ENCODE results near the gene EID3. TPM values are rescaled to one million over a fixed set of nuclear protein-coding genes. Genes with fewer than 3 reads are reported as not detected.
A peak's percentile ranks its signal among the peaks of the same experiment; 100 is the strongest.

The EID3 gene
- total and polyA plus RNA-seq, 10 of the 15 experiments (the other 5 are each of a cell fraction or from before 2014, with no cell fraction given), result 0.92 to 7.0 (median 4.3) TPM

DNA sequence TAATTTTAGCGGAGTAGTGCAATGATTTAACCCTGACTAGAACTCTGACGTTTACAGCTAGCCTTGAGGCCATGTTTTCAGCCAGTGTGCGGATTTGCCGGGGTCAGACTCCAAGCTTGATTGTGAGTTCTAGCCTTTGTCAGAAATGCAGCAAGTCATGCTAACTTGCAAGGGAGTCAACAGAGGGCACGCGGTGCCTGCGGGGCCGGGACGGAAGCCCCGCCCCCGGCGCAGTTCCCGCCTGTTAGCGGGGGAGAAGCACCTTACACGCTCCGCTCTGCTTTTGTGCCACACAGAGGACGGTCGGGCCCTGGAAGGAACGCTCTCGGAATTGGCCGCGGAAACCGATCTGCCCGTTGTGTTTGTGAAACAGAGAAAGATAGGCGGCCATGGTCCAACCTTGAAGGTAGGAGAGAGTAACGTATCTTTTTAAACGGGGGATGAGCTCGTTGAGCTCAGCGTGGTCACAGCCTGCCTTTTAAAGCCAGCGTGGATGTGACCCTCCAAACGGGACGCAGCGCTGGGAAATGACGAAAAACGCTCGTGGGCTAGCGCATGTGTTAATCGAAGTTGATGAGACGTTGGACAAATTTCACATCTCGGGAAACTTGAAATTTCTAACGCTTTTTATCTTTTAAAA, 14.8 kb upstream of the EID3 start (continued):
- TF ChIP-seq ZBTB40 (IDR thresholded peaks at IDR 0.05; ENCODE audit: borderline replicate concordance) (no peak; the same call in 1 of the 2 replicates), IKZF1 (conservative IDR thresholded peaks at IDR 0.05) (peak; percentile 62; the same call in 1 of the 2 replicates)

GRCh38 chr12:104290320-104290719, 13.2 kb upstream of the EID3 start:
- no peak overlapping the region for H3K4me3 ChIP-seq
- DNase-seq (ENCODE audit: low read depth, low spot score) (no peak), FAIRE-seq (no peak), ATAC-seq (no peak)
- BruUV-seq (replicated peaks), result no TSS peak
- no peak overlapping the region for H3K27ac ChIP-seq (ENCODE audit: control insufficient read depth, insufficient read depth)
- CTCF ChIA-PET, result interaction anchor here (0.6 to 1.1 kb wide), 3 partner anchors 13 to 30 kb away, joined by 3 to 4 read pairs (median 3); partner anchors contain the start of gene EID3
- POLR2A ChIA-PET, result interaction anchor here (1.0 to 4.7 kb wide), 2 partner anchors 13 to 153 kb away, joined by 3 to 42 read pairs; partner anchors contain the start of genes EID3 and NFYB
- H3K27me3 ChIP-seq (replicated peaks in 1 of 2; ENCODE audit: control insufficient read depth in 2 of 2, insufficient read depth in 2 of 2, low read length in 1 of 2), result no peaks in the 10 kb centered on the region
- H3K9ac ChIP-seq (ENCODE audit: control insufficient read depth, insufficient read depth, low read length), result no peak overlapping the region
- H3K4me1 ChIP-seq (ENCODE audit: control insufficient read depth, insufficient read depth, low read length), result peaks cover 8% of the 10 kb centered on the region
- H3K79me2 ChIP-seq (ENCODE audit: control insufficient read depth, insufficient read depth, low read length), result peaks cover 65% of the 10 kb centered on the region
- no peaks in the 10 kb centered on the region for H3K9me3 ChIP-seq (replicated peaks; ENCODE audit: control insufficient read depth, insufficient read depth, low read length)
- intact Hi-C loops (cut with micrococcal nuclease; ENCODE audit: unreplicated experiment), result no loop called here
- peaks cover 5 to 17% of the 10 kb centered on the region in 2 experiments for H3K36me3 ChIP-seq (ENCODE audit: control insufficient read depth in 2 of 2, insufficient read depth in 2 of 2, low read length in 1 of 2)
- no peak overlapping the region; the same call in 1 of the 2 replicates for H3K4me2 ChIP-seq (ENCODE audit: control insufficient read depth, insufficient read depth)
- RAD21 ChIA-PET (ENCODE audit: unreplicated experiment), result interaction anchor here (4.9 to 5.6 kb wide), 2 partner anchors 13 to 14 kb away, joined by 33 to 41 read pairs; partner anchors contain the start of gene EID3
- in situ Hi-C loops (cut with MboI), result no loop called here
- no peaks in the 10 kb centered on the region for H4K20me1 ChIP-seq (ENCODE audit: control insufficient read depth, insufficient read depth)
- H2AFZ ChIP-seq (ENCODE audit: control insufficient read depth, low read depth, low read length), result no peak overlapping the region
- TF ChIP-seq RAD51 (IDR thresholded peaks at IDR 0.05), result no peak
- TF ChIP-seq EED (IDR thresholded peaks at IDR 0.05; ENCODE audit: low read depth), result no peak
- no peak for TF ChIP-seq RBBP5 (conservative IDR thresholded peaks at IDR 0.05)
- no peak for TF ChIP-seq ESRRA (IDR thresholded peaks at IDR 0.05; ENCODE audit: low read length)
- WGBS (ENCODE audit: insufficient coverage, insufficient replicate concordance, low lambda C conversion rate, missing lambda C conversion rate), result 90% methylated on average over 7 of the region's 8 CpGs
- SMC1A ChIA-PET (ENCODE audit: uncharacterized antibody, unreplicated experiment), result interaction anchor here (0.9 to 8.1 kb wide), 3 partner anchors 9 to 63 kb away, joined by 3 to 58 read pairs (median 26); no protein-coding TSS in a partner anchor

Data from GM12878 (cell line).